Measurements from ENCODE around the gene SIRPB2.

DNA sequence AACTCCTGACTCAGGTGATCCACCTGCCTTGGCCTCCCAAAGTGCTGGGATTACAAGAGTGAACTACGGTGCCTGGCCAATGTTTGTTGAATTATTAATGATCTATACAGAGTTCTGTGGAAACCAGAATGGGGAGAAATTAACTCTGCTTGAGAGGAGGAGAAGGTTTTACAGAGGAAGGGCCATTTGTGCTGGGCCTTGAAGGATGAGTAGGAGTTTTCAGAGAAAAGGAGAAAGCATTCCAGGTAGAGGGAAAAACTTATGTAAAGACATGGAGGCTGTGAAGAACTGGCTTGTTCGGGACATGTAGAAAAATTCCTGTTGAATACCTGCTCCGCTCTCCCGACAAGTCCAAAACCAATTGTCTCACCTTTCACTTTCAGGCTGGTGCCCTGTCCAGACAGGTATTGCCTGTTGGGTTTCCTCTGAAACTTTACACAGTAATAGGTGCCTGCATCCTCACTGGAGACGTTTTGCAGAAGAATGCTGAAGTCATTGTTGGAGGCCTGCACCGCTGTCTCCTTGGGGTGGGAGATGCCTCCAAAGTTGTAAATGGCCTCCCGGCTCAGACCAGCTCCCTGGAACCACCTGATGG, 13.2 kb downstream of the SIRPB2 start:
- no peak for TF ChIP-seq CTBP1 (IDR thresholded peaks at IDR 0.05; ENCODE audit: borderline replicate concordance)
- TF ChIP-seq SUZ12 (IDR thresholded peaks at IDR 0.05), result no peak
- TF ChIP-seq ZNF384 (IDR thresholded peaks at IDR 0.05), result no peak
- no peak for TF ChIP-seq L3MBTL2 (conservative IDR thresholded peaks at IDR 0.05)
- TF ChIP-seq, protein P1, sequence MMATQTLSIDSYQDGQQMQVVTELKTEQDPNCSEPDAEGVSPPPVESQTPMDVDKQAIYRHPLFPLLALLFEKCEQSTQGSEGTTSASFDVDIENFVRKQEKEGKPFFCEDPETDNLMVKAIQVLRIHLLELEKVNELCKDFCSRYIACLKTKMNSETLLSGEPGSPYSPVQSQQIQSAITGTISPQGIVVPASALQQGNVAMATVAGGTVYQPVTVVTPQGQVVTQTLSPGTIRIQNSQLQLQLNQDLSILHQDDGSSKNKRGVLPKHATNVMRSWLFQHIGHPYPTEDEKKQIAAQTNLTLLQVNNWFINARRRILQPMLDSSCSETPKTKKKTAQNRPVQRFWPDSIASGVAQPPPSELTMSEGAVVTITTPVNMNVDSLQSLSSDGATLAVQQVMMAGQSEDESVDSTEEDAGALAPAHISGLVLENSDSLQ (IDR thresholded peaks at IDR 0.05), result no peak
- no peak for TF ChIP-seq ELF4 (IDR thresholded peaks at IDR 0.05)
- TF ChIP-seq TARDBP (IDR thresholded peaks at IDR 0.05), result no peak
- no peak for TF ChIP-seq SP1 (IDR thresholded peaks at IDR 0.05)
- TF ChIP-seq FOXM1 (IDR thresholded peaks at IDR 0.05; ENCODE audit: borderline replicate concordance), result no peak
- no peak for TF ChIP-seq FOXK2 (IDR thresholded peaks at IDR 0.05)
- TF ChIP-seq FOXA1 (IDR thresholded peaks at IDR 0.05), result no peak
- no peak for TF ChIP-seq ARNT (IDR thresholded peaks at IDR 0.05)
